Activated CD4-positive, alpha-beta T cell treated with anti-CD3 and anti-CD28 coated beads, Interleukin-2, amount 50 U/mL, for 48 hours (primary cell): Measurements from ENCODE around the gene ALG1L2.
"Not testable (repeated sequence)": the region's sequence is repeated elsewhere in the genome, so short reads cannot be mapped to it uniquely, and the experiment has no call there.

Experiments used
- DNase-seq, 2 experiments: peaks; one replicate each; pipeline ENCODE4 v3.0.0-alpha.2; 2020

Gene ALG1L2

DNA sequence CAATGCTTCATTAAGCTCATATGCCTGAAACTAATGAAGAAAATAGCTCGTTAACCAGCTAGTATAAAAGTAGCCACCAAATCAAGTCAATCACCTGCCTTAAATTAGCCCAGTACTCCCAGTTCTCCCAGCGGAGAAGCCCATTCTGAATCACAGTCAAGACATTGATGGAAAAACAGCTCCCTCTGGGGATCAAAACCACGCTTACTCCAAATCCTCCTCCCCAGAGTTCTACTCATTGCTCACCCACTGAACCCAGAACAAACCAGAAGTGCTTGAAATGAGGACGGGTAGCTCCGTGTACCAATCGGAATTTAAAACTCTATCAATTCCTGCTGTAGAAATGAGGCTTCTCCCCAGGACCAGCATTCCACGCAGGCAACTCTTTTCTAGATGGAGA lies 54.7 kb downstream of the ALG1L2 start:
- DNase-seq, result not testable (repeated sequence)

GRCh38 chr3:130137685-130138084 lies 56.1 kb downstream of the ALG1L2 start:
- not testable (repeated sequence) for DNase-seq

GRCh38 chr3:130138992-130139391 lies 57.4 kb downstream of the ALG1L2 start:
- DNase-seq, result not testable (repeated sequence)

GRCh38 chr3:130140756-130141155 lies 59.1 kb downstream of the ALG1L2 start:
- not testable (repeated sequence) for DNase-seq

- not testable (repeated sequence) for DNase-seq
These were observed 62.2 kb downstream of the ALG1L2 start for GRCh38 chr3:130143648-130144327.

DNA sequence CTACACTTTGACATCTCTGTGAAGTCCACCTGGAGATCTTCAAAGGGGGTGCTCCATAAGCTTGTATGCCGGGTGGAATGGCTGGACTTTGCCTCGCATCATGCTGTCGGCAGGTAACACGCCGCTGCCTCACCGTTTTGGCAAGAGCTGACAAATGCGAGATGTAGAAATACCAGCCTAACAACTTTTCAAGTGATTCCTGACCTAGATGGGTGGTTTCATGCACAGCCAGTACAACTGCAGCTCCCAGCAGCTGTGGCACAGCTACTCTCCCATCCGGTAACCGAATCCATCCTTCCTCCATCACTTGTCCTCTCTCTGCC lies 62.7 kb downstream of the ALG1L2 start:
- DNase-seq, result not testable (repeated sequence)

DNA sequence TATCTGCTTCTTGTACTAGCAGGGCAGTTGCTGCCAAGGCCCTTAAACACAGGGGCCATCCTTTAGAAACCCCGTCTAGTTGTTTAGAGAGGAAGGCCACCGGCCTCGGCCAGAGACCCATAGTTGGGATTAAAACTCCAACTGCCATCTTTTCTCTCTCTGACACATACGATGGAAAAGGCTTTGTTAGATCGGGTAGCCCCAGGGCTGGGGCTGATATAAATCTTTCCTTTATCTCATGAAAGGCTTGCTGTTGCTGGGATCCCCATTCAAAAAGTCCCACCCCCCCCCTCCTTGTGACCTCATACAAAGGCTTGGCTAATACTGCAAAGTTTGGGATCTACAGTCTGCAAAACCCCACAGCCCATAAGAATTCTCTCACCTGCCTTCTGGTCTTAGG lies 63.8 kb downstream of the ALG1L2 start:
- not testable (repeated sequence) for DNase-seq

- not testable (repeated sequence) for DNase-seq
These were observed 64.8 kb downstream of the ALG1L2 start for GRCh38 chr3:130146465-130146864.
